Suprapubic skin (tissue), 4 donors: ENCODE measurements around the gene ATP5PO. TPM values are rescaled to one million over a fixed set of nuclear protein-coding genes. Genes with fewer than 3 reads are reported as not detected.
A peak's percentile ranks its signal among the peaks of the same experiment; 100 is the strongest.

Source experiments
- DNase-seq, 2 donors: peaks; one replicate each; pipeline ENCODE4 v3.0.0-alpha.2; 2019; ENCODE audit warnings: low spot score in 2 of 2
- H3K27ac ChIP-seq: fragments of 200-600 bp; sonication (generic); one replicate; pipeline ENCODE4 v1.5.1; 2019
- H3K27me3 ChIP-seq: fragments of 200-600 bp; sonication (generic); one replicate; pipeline ENCODE4 v1.5.1; 2019
- H3K36me3 ChIP-seq: fragments of 200-600 bp; sonication (generic); one replicate; pipeline ENCODE4 v1.5.1; 2019
- H3K4me1 ChIP-seq: fragments of 200-600 bp; sonication (generic); one replicate; pipeline ENCODE4 v1.5.1; 2019
- H3K4me3 ChIP-seq: fragments of 200-600 bp; sonication (generic); one replicate; pipeline ENCODE4 v1.5.1; 2019; ENCODE audit warnings: mild to moderate bottlenecking
- H3K9me3 ChIP-seq: fragments of 200-600 bp; sonication (generic); one replicate; pipeline ENCODE4 v1.5.1; 2019
- EP300 ChIP-seq: sonication (generic); formaldehyde crosslinking; IDR thresholded peaks from one replicate; pipeline ENCODE4 v1.6.1; 2017; ENCODE audit warnings: antibody characterized with exemption
- POLR2A ChIP-seq, 2 donors: fragments of 450-650 bp; IDR thresholded peaks; one replicate each; pipeline ENCODE4 v1.6.1; 2017; ENCODE audit warnings: antibody characterized with exemption in 2 of 2, mild to moderate bottlenecking in 2 of 2, moderate library complexity in 2 of 2
- POLR2AphosphoS5 ChIP-seq, 3 donors: sonication (generic); formaldehyde crosslinking; IDR thresholded peaks; one replicate each; pipeline ENCODE4 v1.6.1; 2017; ENCODE audit warnings: antibody characterized with exemption in 3 of 3
- WGBS: methylation state at CpG from one replicate; pipeline ENCODE4 v1.1.5; 2018; 5-methylcytosine and 5-hydroxymethylcytosine counted together
- total RNA-seq, 4 donors: library from RNA; depleted of rRNA; stranded (reverse); fragments of >200 nt; gene quantifications; one replicate each; pipeline ENCODE4 v1.1.0, GENCODE V29; 2016
- TF ChIP-seq, protein P1 (sequence below), 2 donors: fragments of 200-600 bp in 1 of 2; fragments of 450-650 bp in 1 of 2; sonication (generic) in 1 of 2; IDR thresholded peaks; one replicate each; pipeline ENCODE4 v1.5.1; 2016 to 2019; ENCODE audit warnings: antibody characterized with exemption in 2 of 2, mild to moderate bottlenecking in 1 of 2, moderate library complexity in 1 of 2

ATP5PO gene
- total RNA-seq, 4 donors from 2014 or later, result 121 to 182 (median 159) TPM

DNA sequence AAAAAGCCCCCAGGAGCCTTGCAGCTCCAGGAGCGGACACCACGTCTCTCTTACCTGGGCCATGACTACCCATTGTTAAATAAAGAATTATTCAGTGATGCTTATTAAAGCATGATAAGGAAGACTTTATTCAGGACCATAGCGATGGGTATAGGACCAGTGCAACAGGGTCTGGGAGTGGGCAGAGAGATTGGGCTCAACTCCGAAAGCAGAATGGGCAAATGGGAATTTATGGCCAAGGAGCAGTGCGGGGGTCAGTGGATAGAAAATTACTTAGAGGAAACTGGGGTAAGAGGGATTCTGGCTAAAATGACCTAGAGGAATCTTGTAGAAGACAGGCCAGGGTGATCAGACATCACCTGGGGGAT, 580 bp upstream of the ATP5PO start:
- no peak for DNase-seq
- Histone ChIP-seq H3K36me3 (peaks cover 19% of the 10 kb centered on the region), H3K9me3 (no peaks in the 10 kb centered on the region), H3K27me3 (no peaks in the 10 kb centered on the region), H3K4me1 (peaks cover 18% of the 10 kb centered on the region), H3K4me3 (peak overlapping the region; percentile 92), H3K27ac (no peak overlapping the region)
- WGBS, result 59% methylated on average over 5 of the region's 5 CpGs
- TF ChIP-seq POLR2A (IDR thresholded peaks at IDR 0.05) (no peak), EP300 (no peak), POLR2AphosphoS5 (IDR thresholded peaks at IDR 0.05) (no peak)
- TF ChIP-seq, protein P1, sequence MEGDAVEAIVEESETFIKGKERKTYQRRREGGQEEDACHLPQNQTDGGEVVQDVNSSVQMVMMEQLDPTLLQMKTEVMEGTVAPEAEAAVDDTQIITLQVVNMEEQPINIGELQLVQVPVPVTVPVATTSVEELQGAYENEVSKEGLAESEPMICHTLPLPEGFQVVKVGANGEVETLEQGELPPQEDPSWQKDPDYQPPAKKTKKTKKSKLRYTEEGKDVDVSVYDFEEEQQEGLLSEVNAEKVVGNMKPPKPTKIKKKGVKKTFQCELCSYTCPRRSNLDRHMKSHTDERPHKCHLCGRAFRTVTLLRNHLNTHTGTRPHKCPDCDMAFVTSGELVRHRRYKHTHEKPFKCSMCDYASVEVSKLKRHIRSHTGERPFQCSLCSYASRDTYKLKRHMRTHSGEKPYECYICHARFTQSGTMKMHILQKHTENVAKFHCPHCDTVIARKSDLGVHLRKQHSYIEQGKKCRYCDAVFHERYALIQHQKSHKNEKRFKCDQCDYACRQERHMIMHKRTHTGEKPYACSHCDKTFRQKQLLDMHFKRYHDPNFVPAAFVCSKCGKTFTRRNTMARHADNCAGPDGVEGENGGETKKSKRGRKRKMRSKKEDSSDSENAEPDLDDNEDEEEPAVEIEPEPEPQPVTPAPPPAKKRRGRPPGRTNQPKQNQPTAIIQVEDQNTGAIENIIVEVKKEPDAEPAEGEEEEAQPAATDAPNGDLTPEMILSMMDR (IDR thresholded peaks at IDR 0.05), result no peak

DNA sequence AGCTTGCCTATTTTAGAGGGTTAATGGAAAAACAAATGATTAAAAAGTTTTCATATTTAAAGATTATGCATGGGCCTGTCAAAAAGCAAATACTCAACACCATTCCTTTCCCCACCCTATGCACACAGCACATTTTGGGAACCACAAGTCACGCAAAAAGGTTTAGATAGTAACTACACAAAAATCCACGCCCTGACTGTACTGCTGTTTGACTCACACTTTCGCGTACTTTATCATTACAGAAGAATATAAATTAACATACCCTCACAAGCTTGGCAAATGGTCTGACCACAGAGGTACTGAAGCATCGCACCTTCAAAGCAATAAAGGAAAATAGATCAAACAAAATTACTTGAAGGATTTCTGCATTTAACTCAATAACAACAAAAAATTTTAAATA, 1.4 kb downstream of the ATP5PO start:
- H3K36me3 ChIP-seq, result peaks cover 39% of the 10 kb centered on the region
- H3K4me1 ChIP-seq, result peaks cover 18% of the 10 kb centered on the region
- H3K9me3 ChIP-seq, result no peaks in the 10 kb centered on the region
- H3K4me3 ChIP-seq, result peak overlapping the region; percentile 92
- no peak for TF ChIP-seq POLR2AphosphoS5 (IDR thresholded peaks at IDR 0.05)
- TF ChIP-seq EP300, result no peak
- TF ChIP-seq POLR2A (IDR thresholded peaks at IDR 0.05), result no peak
- TF ChIP-seq, protein P1 (IDR thresholded peaks at IDR 0.05), result no peak
- H3K27ac ChIP-seq, result no peak overlapping the region
- DNase-seq, result no peak
- 74% methylated on average over 5 of the region's 5 CpGs for WGBS
- no peaks in the 10 kb centered on the region for H3K27me3 ChIP-seq

DNA sequence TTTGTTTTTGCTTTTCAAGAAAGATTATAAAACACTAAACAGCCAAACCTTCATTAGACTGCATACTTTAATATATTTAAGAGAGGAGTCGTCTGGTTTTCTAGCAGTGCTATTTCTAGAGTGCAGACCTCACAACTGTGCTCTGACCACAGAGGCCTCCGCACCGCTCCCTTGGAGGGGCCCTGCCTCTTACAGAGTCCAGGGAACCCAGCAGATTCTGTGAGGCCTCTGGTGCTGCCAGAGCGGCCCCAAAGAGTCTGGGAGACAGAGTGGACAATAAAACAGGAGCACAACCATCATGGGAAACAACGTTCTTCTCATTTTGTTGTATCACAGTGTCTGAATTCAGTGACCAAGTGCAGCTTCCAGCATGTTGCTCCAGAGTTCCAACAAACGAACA, 5.8 kb downstream of the ATP5PO start:
- Histone ChIP-seq H3K27me3 (no peaks in the 10 kb centered on the region), H3K4me1 (peaks cover 8% of the 10 kb centered on the region), H3K27ac (no peak overlapping the region), H3K36me3 (peaks cover 83% of the 10 kb centered on the region), H3K4me3 (no peak overlapping the region), H3K9me3 (no peaks in the 10 kb centered on the region)
- 83% methylated on average over 6 of the region's 6 CpGs for WGBS
- TF ChIP-seq POLR2A (IDR thresholded peaks at IDR 0.05) (no peak), POLR2AphosphoS5 (IDR thresholded peaks at IDR 0.05) (no peak), EP300 (no peak)
- TF ChIP-seq, protein P1 (IDR thresholded peaks at IDR 0.05), result no peak
- no peak for DNase-seq

DNA sequence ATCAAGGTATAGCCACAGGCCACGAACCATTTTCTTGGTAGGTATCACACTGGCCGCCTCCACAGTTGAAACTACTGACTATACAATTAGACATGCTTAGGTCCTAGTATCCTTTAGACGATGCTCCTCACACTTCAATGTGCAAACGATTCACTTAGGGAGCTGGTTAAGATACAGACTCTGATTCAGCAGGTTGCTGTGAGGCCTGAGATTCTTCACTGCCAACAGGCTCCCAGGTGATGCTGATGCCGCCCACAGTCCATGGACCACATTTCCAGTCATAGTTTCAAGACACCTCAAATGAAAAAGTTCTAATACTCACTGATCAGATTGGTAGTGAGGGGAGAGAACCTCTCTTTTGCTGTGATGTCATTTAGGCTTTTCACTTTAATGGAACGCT, 6.8 kb downstream of the ATP5PO start:
- Histone ChIP-seq H3K36me3 (peaks cover 93% of the 10 kb centered on the region), H3K4me3 (no peak overlapping the region), H3K9me3 (no peaks in the 10 kb centered on the region), H3K27me3 (no peaks in the 10 kb centered on the region), H3K27ac (no peak overlapping the region), H3K4me1 (no peaks in the 10 kb centered on the region)
- DNase-seq, result no peak
- TF ChIP-seq POLR2AphosphoS5 (IDR thresholded peaks at IDR 0.05) (no peak), POLR2A (IDR thresholded peaks at IDR 0.05) (no peak), EP300 (no peak)
- TF ChIP-seq, protein P1 (IDR thresholded peaks at IDR 0.05), result no peak
- 92% methylated on average over 6 of the region's 6 CpGs for WGBS

DNA sequence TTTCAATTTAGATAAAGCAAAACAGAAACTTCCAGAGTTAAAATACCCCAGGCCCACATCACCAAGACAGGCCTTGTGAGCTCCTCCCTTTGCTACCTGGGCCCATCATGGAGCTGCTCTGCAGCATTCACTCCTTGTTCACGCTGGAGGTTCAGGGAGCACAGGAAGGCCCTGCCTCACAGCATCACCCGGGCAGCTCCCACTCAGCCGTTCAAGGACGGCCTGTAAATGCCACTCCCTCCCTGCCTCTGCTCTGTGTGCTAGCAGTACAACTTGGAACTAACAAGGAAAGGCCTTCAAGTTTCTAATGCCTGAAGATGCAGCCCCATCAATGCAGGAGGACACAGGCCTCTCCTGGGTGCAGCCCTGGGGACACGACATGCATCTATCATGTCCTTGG, 11.6 kb downstream of the ATP5PO start:
- Histone ChIP-seq H3K36me3 (peaks cover 72% of the 10 kb centered on the region), H3K4me3 (no peak overlapping the region), H3K27me3 (no peaks in the 10 kb centered on the region), H3K4me1 (no peaks in the 10 kb centered on the region), H3K9me3 (no peaks in the 10 kb centered on the region), H3K27ac (no peak overlapping the region)
- TF ChIP-seq POLR2A (IDR thresholded peaks at IDR 0.05) (no peak), EP300 (no peak), POLR2AphosphoS5 (IDR thresholded peaks at IDR 0.05) (no peak)
- TF ChIP-seq, protein P1 (IDR thresholded peaks at IDR 0.05), result no peak
- 70% methylated on average over 5 of the region's 5 CpGs for WGBS
- no peak for DNase-seq
